GM21737 (cell line): ENCODE results near the gene TOMM6.

ENCODE experiments used
- ATAC-seq: cut with Tn5 transposase; IDR thresholded peaks from one replicate; pipeline ENCODE4 v1.9.1; 2021; ENCODE audit warnings: mild to moderate bottlenecking, moderate library complexity; ENCODE audit not compliant: unreplicated experiment

The TOMM6 gene

GRCh38 chr6:41818271-41819054 is 31.0 kb downstream of the TOMM6 start:
- ATAC-seq: no peak

- no peak for ATAC-seq
Observed at GRCh38 chr6:41821266-41821665, 33.8 kb downstream of the TOMM6 start.

- no peak for ATAC-seq
Observed at GRCh38 chr6:41822021-41822420, 34.5 kb downstream of the TOMM6 start.

- no peak for ATAC-seq
Observed at GRCh38 chr6:41823178-41823577, 35.7 kb downstream of the TOMM6 start.

GRCh38 chr6:41824571-41825569 is 37.4 kb downstream of the TOMM6 start:
- no peak for ATAC-seq

DNA sequence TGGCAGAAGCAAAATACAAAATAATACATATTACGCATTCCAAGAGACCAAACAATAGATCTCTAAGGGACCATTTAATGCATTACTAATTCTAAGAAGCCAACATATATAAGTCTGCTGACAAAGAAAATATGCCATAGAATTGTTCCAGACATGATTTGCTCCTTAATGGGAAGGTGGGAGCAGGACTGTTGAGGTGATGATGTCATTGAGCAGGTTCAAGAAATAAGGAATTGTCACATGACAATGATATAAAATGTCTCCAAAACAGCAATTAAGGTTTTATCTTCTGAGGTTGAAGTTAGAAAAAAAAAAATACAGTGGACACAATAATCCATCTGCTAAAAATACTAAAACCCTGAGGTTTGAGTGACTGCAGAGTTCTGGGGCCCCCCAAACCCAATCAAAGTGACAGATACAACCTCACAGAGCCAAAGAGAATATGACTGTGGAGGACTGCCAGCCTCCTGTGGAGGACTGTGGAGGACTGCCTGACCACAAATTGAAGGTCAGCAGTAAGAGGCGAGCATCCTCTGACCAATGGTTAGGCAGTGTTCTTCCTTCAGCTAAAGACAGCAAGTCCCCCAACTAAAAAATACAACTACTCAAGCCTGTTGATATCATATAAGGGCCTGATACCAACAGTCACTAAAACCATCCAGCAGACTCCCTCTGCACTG is 39.0 kb downstream of the TOMM6 start:
- no peak for ATAC-seq

DNA sequence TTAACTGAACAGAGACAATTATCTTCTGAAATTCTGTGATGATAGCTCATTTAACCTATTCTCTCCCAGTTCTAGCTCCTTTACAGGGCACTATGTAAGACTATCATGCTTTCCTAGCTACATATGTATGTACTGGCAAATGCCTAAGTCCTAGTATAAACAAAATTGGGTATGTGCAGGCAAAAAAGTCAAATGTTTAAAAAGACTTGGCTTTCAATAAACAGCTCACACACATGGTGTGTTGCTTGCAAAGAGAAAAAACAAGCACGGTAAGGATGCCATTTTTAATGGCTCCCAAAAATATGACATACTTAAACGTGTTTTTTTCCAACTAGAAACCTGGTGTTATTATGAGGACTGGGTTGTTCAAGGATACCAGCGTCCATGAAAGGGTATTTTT is 44.8 kb downstream of the TOMM6 start:
- no peak for ATAC-seq

DNA sequence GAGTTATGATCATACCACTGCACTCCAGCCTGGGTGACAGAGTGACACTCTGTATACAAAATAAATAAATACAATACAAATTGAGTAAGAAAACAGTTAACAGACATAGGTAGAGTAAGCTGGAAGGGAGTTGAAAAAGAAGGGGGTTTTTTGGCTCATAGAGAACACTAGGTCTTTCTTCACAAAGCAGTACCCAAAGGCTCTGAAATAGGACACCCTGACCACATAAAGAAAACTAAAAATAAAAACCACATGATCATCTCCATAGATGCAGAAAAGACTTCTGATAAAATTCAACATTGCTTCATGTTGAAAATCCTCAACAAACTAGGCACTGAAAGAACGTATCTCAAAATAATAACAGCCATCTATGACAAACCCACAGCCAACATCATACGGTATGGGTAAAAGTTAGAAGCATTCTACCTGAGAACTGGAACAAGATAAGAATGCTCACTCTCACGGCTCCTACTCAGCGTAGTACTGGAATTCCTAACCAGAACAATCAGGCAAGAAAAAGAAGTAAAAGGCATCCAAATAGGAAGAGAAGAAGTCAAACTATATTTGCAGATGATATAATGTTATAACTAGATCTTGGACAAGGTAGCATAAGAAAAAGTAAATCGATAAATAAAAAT is 48.6 kb downstream of the TOMM6 start:
- ATAC-seq: no peak

DNA sequence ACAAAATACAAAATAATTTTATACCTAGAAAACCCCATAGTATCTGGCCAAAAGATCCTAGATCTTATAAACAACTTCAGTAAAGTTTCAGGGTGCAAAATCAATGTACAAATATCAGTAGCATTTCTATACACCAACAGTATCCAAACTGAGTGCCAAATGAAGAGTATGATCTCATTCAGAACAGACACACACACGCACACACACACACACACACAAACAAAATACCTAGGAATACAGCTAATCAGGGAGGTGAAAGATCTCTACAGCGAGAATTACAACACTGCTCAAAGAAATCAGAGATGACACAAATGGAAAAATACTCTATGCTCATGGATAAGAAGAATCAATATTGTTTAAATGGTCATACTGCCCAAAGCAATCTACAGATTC is 49.2 kb downstream of the TOMM6 start:
- no peak for ATAC-seq
